Upper lobe of right lung (tissue), 1 donor: ENCODE data around the gene KDM2A. TPM values are rescaled to one million over a fixed set of nuclear protein-coding genes. Genes with fewer than 3 reads are reported as not detected.

ENCODE experiments used
- ATAC-seq: fragments of 200-7000 bp; cut with Tn5 transposase; one replicate; pipeline ENCODE4 v1.9.1; 2020; ENCODE audit warnings: mild to moderate bottlenecking, moderate library complexity
- DNase-seq: peaks from one replicate; pipeline ENCODE4 v3.0.0-alpha.2; 2020
- H3K27ac ChIP-seq: fragments of 200-600 bp; one replicate; pipeline ENCODE4 v1.8.0; 2022
- H3K27me3 ChIP-seq: fragments of 200-600 bp; one replicate; pipeline ENCODE4 v1.8.0; 2022; ENCODE audit warnings: mild to moderate bottlenecking
- H3K36me3 ChIP-seq: fragments of 200-600 bp; one replicate; pipeline ENCODE4 v1.8.0; 2022
- H3K4me1 ChIP-seq: fragments of 200-600 bp; one replicate; pipeline ENCODE4 v1.8.0; 2022
- H3K4me3 ChIP-seq: fragments of 200-600 bp; one replicate; pipeline ENCODE4 v1.8.0; 2022; ENCODE audit warnings: mild to moderate bottlenecking
- H3K9me3 ChIP-seq: fragments of 200-600 bp; one replicate; pipeline ENCODE4 v1.8.0; 2022
- CTCF ChIP-seq: fragments of 200-600 bp; IDR thresholded peaks from one replicate; pipeline ENCODE4 v1.8.0; 2022; ENCODE audit warnings: antibody characterized with exemption
- intact Hi-C: fragments of 100-400 bp; cut with DNase I; formaldehyde crosslinking; loops from one replicate; pipeline ENCODE4 v1.11.0; 2022
- total RNA-seq: library from RNA; stranded (reverse); fragmentation: NEBNext Ultra II Directional; extraction: Animal tissue kit (Norgen Biotek cat#: 25700); gene quantifications from one replicate; pipeline ENCODE4 v1.2.1, GENCODE V29; 2021
- donor health status: DM: no; HTN: yes; CAD: no; lungs with severe emphysema.

Gene KDM2A
- total RNA-seq, 1 donor from 2014 or later, result 79.5 TPM

DNA sequence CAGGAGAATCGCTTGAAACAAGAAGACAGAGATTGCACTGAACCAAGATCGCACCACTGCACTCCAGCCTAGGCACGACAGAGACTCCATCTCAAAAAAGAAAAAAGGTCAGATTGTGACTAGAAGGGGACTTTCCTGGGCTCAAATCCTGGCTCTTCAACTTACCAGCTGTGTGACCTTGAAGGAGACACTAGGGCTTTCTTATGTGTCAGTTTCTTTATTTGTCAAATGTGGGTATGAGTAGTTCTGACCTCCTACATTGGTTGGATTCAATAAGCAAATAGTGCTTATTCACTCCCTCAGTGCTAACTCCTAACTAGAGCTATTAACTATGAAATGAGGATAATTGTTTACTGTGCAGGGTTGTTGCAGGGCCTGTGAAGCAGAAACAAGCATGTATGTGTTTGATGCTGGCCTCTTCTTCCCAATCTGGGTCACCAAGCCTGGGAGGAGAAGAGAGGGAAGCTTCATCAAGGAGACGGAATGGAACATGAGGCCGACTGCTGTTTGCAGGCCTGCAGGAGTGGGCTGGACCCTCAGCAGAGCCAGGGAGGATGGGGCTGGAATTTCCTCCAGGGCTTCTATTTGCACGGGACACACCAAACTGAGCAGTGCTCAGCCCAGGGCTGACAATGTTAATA is 39.9 kb upstream of the KDM2A start:
- H3K27me3 ChIP-seq, result no peaks in the 10 kb centered on the region
- no peak overlapping the region for H3K27ac ChIP-seq
- intact Hi-C loops, result no loop called here
- peaks cover 8% of the 10 kb centered on the region for H3K4me1 ChIP-seq
- H3K4me3 ChIP-seq, result no peak overlapping the region
- ATAC-seq (no peak), DNase-seq (no peak)
- no peaks in the 10 kb centered on the region for H3K36me3 ChIP-seq
- no peaks in the 10 kb centered on the region for H3K9me3 ChIP-seq
- no peak for TF ChIP-seq CTCF

DNA sequence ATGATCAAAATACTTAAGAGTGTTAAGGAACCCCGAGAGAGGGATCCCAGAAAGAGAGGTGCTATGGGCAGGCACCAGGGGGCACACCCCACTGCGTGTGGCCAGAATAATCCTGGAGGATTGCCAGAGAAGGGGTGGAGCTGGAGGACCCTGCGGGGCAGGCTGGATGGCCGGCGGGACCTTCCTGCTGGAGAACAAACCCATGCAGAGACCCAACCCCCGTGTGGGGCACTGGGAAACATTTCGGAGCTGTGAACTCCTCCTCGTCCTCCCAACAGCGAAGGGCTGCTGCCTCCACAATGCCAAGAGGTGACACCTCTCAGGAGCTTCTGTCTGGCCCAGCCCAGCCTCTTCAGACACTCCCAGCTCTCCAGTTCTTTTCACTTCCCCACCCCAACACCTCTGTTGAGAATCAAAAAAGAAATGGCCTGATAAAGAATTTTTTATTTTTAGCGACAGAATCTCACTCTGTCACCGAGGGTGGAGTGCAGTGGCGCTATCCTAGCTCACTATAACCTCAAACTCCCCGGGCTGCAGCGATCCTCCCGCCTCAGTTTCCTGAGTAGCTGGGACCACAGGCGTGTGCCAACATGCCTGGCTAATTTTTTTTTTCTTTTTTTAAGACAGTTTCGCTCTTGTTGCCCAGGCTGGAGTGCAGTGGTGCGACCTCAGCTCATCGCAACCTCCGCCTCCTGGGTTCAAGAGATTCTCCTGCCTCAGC is 36.8 kb upstream of the KDM2A start:
- H3K4me1 ChIP-seq, result peaks cover 8% of the 10 kb centered on the region
- DNase-seq, result no peak
- no peak for ATAC-seq
- no peak for TF ChIP-seq CTCF
- H3K36me3 ChIP-seq, result no peaks in the 10 kb centered on the region
- no peaks in the 10 kb centered on the region for H3K27me3 ChIP-seq
- no peaks in the 10 kb centered on the region for H3K9me3 ChIP-seq
- H3K4me3 ChIP-seq, result no peak overlapping the region
- no peak overlapping the region for H3K27ac ChIP-seq
- intact Hi-C loops, result no loop called here

DNA sequence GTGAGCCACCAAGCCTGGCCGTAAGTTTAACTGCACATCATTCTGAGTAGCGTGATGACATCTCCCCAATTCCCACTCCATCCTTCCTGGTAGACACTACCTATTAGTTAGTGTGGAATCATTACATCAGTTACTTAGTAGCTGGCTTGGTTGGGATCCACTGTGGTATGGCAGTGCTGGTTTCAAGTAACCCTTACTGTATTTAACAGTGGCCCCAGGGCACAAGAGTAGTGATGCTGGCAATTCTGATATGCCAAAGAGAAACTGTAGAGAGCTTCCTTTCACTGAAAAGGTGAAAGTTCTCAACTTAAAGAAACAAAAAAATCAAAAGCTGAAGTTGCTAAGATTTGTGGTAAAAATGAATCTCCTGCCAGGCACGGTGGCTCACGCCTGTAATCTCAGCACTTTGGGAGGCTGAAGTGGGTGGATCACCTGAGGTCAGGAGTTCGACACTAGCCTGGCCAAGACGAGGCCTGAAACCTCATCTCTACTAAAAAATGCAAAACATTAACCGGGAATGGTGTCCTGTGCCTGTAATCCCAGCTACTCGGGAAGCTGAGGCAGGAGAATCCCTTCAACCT is 35.2 kb upstream of the KDM2A start:
- intact Hi-C loops, result no loop called here
- DNase-seq, result no peak
- no peak for TF ChIP-seq CTCF
- no peak for ATAC-seq
- Histone ChIP-seq H3K4me3 (no peak overlapping the region), H3K4me1 (peaks cover 8% of the 10 kb centered on the region), H3K27me3 (no peaks in the 10 kb centered on the region), H3K36me3 (no peaks in the 10 kb centered on the region), H3K9me3 (no peaks in the 10 kb centered on the region), H3K27ac (no peak overlapping the region)

DNA sequence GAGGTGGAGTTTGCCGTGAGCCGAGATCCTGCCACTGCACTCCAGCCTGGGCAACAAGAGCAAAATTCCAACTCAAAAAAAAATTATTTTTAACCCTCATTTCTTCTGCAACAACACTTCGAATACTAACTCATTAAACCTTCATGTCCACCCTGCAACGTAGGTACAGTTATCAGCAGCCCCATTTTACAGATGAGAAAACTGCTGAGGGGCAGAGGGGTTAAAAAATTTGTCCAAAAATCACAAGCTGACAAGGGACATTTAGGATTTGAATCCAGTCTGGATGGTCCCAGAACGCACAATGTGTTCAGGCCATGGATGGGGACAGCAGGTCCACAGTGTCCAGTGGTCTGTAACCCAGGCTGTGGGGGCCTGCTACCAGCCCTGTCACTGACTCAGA is 33.4 kb upstream of the KDM2A start:
- Histone ChIP-seq H3K27ac (no peak overlapping the region), H3K9me3 (no peaks in the 10 kb centered on the region), H3K4me3 (no peak overlapping the region), H3K36me3 (no peaks in the 10 kb centered on the region), H3K4me1 (peaks cover 8% of the 10 kb centered on the region), H3K27me3 (no peaks in the 10 kb centered on the region)
- ATAC-seq, result no peak
- DNase-seq, result no peak
- no peak for TF ChIP-seq CTCF
- intact Hi-C loops, result no loop called here

- Histone ChIP-seq H3K36me3 (no peaks in the 10 kb centered on the region), H3K27me3 (no peaks in the 10 kb centered on the region), H3K27ac (no peak overlapping the region), H3K9me3 (no peaks in the 10 kb centered on the region), H3K4me1 (no peaks in the 10 kb centered on the region), H3K4me3 (no peak overlapping the region)
- ATAC-seq (no peak), DNase-seq (no peak)
- intact Hi-C loops, result no loop called here
- TF ChIP-seq CTCF, result no peak
Observed at GRCh38 chr11:67090717-67091116, 28.3 kb upstream of the KDM2A start.
